Panc1 (cell line): ENCODE results near the gene KCNN2. TPM values are rescaled to one million over a fixed set of nuclear protein-coding genes. Genes with fewer than 3 reads are reported as not detected.

ENCODE experiments used
- ATAC-seq: fragments of 200-7000 bp; cut with Tn5 transposase; 2 replicates; pipeline ENCODE4 v1.9.1; 2020; ENCODE audit warnings: mild to moderate bottlenecking, moderate library complexity
- BruUV-seq: library from RNA; stranded (reverse); fragments of 400-500 nt; replicated peaks from 2 replicates; lab custom pipeline; 2021; lab: Mats Ljungman, UMichigan
- CTCF ChIA-PET: fragments of 300-600 bp; sonication (Branson Sonifier 250); formaldehyde crosslinking; loops from one replicate; lab custom pipeline; 2022; ENCODE audit warnings: antibody characterized with exemption; lab: Charles Lee
- POLR2A ChIA-PET: fragments of 300-600 bp; sonication (Branson Sonifier 250); formaldehyde crosslinking; loops from one replicate; lab custom pipeline; 2022; ENCODE audit warnings: antibody characterized with exemption; lab: Charles Lee
- DNase-seq: peaks from one replicate; pipeline ENCODE4 v3.0.0-alpha.2; 2010; ENCODE audit warnings: low read depth, low spot score
- H3K27ac ChIP-seq: 2 replicates; pipeline ENCODE4 v1.5.1; 2011; ENCODE audit warnings: mild to moderate bottlenecking, low read length, inconsistent platforms
- H3K27me3 ChIP-seq: fragments of 200-500 bp; sonication (Bioruptor generic); 2 replicates; pipeline ENCODE4 v1.6.0; 2014; ENCODE audit warnings: low read length, inconsistent platforms; ENCODE audit not compliant: control insufficient read depth, insufficient read depth
- H3K36me3 ChIP-seq: fragments of 200-500 bp; sonication (Bioruptor generic); 2 replicates; pipeline ENCODE4 v1.5.1; 2014; ENCODE audit warnings: inconsistent platforms, mild to moderate bottlenecking, low read length, moderate library complexity; ENCODE audit not compliant: control insufficient read depth, insufficient read depth
- H3K4me1 ChIP-seq: 2 replicates; pipeline ENCODE4 v1.5.1; 2011; ENCODE audit warnings: inconsistent platforms, mild to moderate bottlenecking, low read length, moderate library complexity; ENCODE audit not compliant: control insufficient read depth, insufficient read depth
- H3K4me3 ChIP-seq, 2 experiments: 2 replicates each; pipeline ENCODE4 v1.5.1; 2011 to 2012; ENCODE audit warnings: low read depth in 2 of 2, low read length in 2 of 2, mild to moderate bottlenecking in 2 of 2, inconsistent platforms in 1 of 2, moderate library complexity in 1 of 2
- H3K9me3 ChIP-seq: fragments of 200-500 bp; sonication (Bioruptor generic); 2 replicates; pipeline ENCODE4 v1.5.1; 2014; ENCODE audit warnings: low read depth, mild to moderate bottlenecking, inconsistent platforms, low read length, moderate library complexity; ENCODE audit not compliant: control insufficient read depth, insufficient read depth
- CTCF ChIP-seq: fragments of 450-650 bp; IDR thresholded peaks from 2 replicates; pipeline ENCODE4 v1.5.1; 2017; ENCODE audit warnings: mild to moderate bottlenecking
- POLR2AphosphoS5 ChIP-seq: IDR thresholded peaks from 2 replicates; pipeline ENCODE4 v1.6.1; 2012; ENCODE audit warnings: mild to moderate bottlenecking, low read depth, low read length, moderate library complexity
- SIN3A ChIP-seq: IDR thresholded peaks from 2 replicates; pipeline ENCODE4 v1.6.1; 2012; ENCODE audit warnings: low read depth, mild to moderate bottlenecking, low read length, moderate library complexity, borderline replicate concordance; ENCODE audit not compliant: insufficient read depth
- TCF7L2 ChIP-seq: IDR thresholded peaks from 2 replicates; pipeline ENCODE4 v1.6.1; 2011; ENCODE audit warnings: mild to moderate bottlenecking, low read depth, low read length, inconsistent platforms
- in situ Hi-C: cut with HindIII; loops from 2 replicates; pipeline ENCODE4 v1.10.0; 2016; ENCODE audit warnings: low sequenced_read_pairs, low pct_unique_long_range_greater_than_20kb
- intact Hi-C: fragments of 100-400 bp; cut with micrococcal nuclease; formaldehyde crosslinking; loops from one replicate; pipeline ENCODE4 v1.10.0; 2022; ENCODE audit not compliant: unreplicated experiment
- total RNA-seq: library from RNA; stranded (reverse); gene quantifications from one replicate; pipeline ENCODE4 v1.2.1, GENCODE V29; 2021; ENCODE audit not compliant: unreplicated experiment
- TF ChIP-seq, protein P1 (sequence below), 2 experiments: IDR thresholded peaks; 2 replicates each; pipeline ENCODE4 v1.6.1; 2011 to 2012; ENCODE audit warnings: low read depth in 2 of 2, control low read depth in 1 of 2, low read length in 1 of 2, mild to moderate bottlenecking in 1 of 2, moderate library complexity in 1 of 2; ENCODE audit not compliant: insufficient read depth in 1 of 2

The KCNN2 gene
- total RNA-seq, 1 experiment from 2014 or later, result not detected

DNA sequence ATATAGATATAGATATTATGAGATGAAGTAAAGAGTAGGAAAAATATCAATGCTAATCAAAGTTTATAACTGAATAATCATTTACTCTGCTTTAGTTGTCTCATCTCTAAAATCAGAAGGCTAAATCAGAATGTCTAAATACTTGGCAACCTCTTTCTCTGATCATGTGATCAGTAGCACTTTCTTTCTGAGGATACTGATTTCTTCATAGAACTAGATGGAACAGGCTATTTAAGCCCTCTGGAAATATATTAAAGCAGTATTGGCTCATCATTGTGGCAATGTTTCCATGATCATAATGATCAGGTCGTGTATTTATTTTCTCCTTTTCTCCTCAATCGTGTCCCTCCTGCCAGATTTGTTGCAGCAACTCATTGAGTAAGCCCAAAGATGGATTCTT, 109.7 kb downstream of the KCNN2 start:
- no peak for TF ChIP-seq CTCF
- TF ChIP-seq SIN3A, result no peak
- TF ChIP-seq, protein P1, sequence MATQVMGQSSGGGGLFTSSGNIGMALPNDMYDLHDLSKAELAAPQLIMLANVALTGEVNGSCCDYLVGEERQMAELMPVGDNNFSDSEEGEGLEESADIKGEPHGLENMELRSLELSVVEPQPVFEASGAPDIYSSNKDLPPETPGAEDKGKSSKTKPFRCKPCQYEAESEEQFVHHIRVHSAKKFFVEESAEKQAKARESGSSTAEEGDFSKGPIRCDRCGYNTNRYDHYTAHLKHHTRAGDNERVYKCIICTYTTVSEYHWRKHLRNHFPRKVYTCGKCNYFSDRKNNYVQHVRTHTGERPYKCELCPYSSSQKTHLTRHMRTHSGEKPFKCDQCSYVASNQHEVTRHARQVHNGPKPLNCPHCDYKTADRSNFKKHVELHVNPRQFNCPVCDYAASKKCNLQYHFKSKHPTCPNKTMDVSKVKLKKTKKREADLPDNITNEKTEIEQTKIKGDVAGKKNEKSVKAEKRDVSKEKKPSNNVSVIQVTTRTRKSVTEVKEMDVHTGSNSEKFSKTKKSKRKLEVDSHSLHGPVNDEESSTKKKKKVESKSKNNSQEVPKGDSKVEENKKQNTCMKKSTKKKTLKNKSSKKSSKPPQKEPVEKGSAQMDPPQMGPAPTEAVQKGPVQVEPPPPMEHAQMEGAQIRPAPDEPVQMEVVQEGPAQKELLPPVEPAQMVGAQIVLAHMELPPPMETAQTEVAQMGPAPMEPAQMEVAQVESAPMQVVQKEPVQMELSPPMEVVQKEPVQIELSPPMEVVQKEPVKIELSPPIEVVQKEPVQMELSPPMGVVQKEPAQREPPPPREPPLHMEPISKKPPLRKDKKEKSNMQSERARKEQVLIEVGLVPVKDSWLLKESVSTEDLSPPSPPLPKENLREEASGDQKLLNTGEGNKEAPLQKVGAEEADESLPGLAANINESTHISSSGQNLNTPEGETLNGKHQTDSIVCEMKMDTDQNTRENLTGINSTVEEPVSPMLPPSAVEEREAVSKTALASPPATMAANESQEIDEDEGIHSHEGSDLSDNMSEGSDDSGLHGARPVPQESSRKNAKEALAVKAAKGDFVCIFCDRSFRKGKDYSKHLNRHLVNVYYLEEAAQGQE (IDR thresholded peaks at IDR 0.05; ENCODE audit: insufficient read depth in 1 of 2, low read depth in 2 of 2, low read length in 1 of 2), result no peak
- no peak for TF ChIP-seq POLR2AphosphoS5
- TF ChIP-seq TCF7L2, result no peak
- Histone ChIP-seq H3K4me3 (no peak overlapping the region), H3K36me3 (no peaks in the 10 kb centered on the region), H3K27me3 (no peaks in the 10 kb centered on the region), H3K9me3 (no peaks in the 10 kb centered on the region), H3K4me1 (no peaks in the 10 kb centered on the region), H3K27ac (no peak overlapping the region)
- DNase-seq, result no peak
- ChIA-PET POLR2A (no interaction called here), CTCF (no interaction called here)
- intact Hi-C loops, result no loop called here
- no peak for ATAC-seq
- in situ Hi-C loops, result no loop called here
- BruUV-seq, result no TSS peak

DNA sequence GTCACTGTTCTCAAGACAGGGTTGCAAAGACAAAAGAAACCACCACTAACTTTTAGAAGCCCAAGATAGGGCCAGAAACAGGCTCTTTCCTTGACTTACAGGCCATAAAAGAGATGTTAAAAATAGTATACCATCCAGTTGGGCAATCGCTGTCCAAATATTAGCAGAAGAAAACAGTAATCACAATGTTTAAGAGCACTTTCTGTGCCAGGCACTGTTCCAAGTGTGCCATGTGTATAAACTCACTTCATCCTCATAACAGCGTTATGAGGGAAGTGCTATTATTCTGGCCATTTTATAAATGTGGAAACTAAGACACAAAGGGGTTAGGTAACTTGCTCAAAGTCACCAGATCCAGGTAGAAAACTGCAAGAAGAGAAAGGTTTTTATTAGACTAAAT, 111.7 kb downstream of the KCNN2 start:
- Histone ChIP-seq H3K9me3 (no peaks in the 10 kb centered on the region), H3K27ac (no peak overlapping the region), H3K4me1 (no peaks in the 10 kb centered on the region), H3K36me3 (no peaks in the 10 kb centered on the region), H3K4me3 (no peak overlapping the region), H3K27me3 (no peaks in the 10 kb centered on the region)
- in situ Hi-C loops, result no loop called here
- CTCF ChIA-PET, result no interaction called here
- no peak for ATAC-seq
- no TSS peak for BruUV-seq
- no peak for DNase-seq
- TF ChIP-seq, protein P1 (IDR thresholded peaks at IDR 0.05; ENCODE audit: insufficient read depth in 1 of 2, low read depth in 2 of 2, low read length in 1 of 2), result no peak
- TF ChIP-seq CTCF, result no peak
- TF ChIP-seq POLR2AphosphoS5, result no peak
- TF ChIP-seq TCF7L2, result no peak
- TF ChIP-seq SIN3A, result no peak
- POLR2A ChIA-PET, result no interaction called here
- intact Hi-C loops, result no loop called here
